ENCODE data around the gene VSTM2A. TPM values are rescaled to one million over a fixed set of nuclear protein-coding genes. Genes with fewer than 3 reads are reported as not detected.
A peak's percentile ranks its signal among the peaks of the same experiment; 100 is the strongest.
"Not testable (repeated sequence)": the region's sequence is repeated elsewhere in the genome, so short reads cannot be mapped to it uniquely, and the experiment has no call there.

Gene VSTM2A
- total RNA-seq (2014; rRNA removed; shearing (Covaris generic)) = 0.15 and 0.35 TPM in 2 replicates

- Histone ChIP-seq H3K4me3 (ENCODE audit: insufficient read depth, low read depth, low read length) (peak within 1 kb of the TSS; percentile 53), H3K27me3 (ENCODE audit: control insufficient read depth, insufficient read depth, low read length) (peaks cover 43% of the 10 kb centered on the region), H3K36me3 (replicated peaks; ENCODE audit: control insufficient read depth, insufficient read depth, low read length) (no peaks in the 10 kb centered on the region)
- DNase-seq = peak; percentile 79
Observed at GRCh38 chr7:54541669-54542625, at the start of gene VSTM2A. TSS of gene VSTM2A (plus strand) at chr7:54542375. CDS start at chr7:54542731, 356 bp downstream.

GRCh38 chr7:54504531-54504930 lies 37.6 kb upstream of the VSTM2A start:
- DNase-seq; H3K27me3 ChIP-seq (ENCODE audit: control insufficient read depth, insufficient read depth, low read length); H3K36me3 ChIP-seq (replicated peaks; ENCODE audit: control insufficient read depth, insufficient read depth, low read length); H3K4me3 ChIP-seq (ENCODE audit: insufficient read depth, low read depth, low read length): not testable (repeated sequence)

GRCh38 chr7:54529568-54529967 lies 12.6 kb upstream of the VSTM2A start:
- no peak overlapping the region for H3K4me3 ChIP-seq (ENCODE audit: insufficient read depth, low read depth, low read length)
- no peaks in the 10 kb centered on the region for H3K36me3 ChIP-seq (replicated peaks; ENCODE audit: control insufficient read depth, insufficient read depth, low read length)
- DNase-seq = no peak
- H3K27me3 ChIP-seq (ENCODE audit: control insufficient read depth, insufficient read depth, low read length) = no peaks in the 10 kb centered on the region

GRCh38 chr7:54538122-54538521 lies 4.1 kb upstream of the VSTM2A start:
- Histone ChIP-seq H3K4me3 (ENCODE audit: insufficient read depth, low read depth, low read length) (no peak overlapping the region), H3K27me3 (ENCODE audit: control insufficient read depth, insufficient read depth, low read length) (peaks cover 18% of the 10 kb centered on the region), H3K36me3 (replicated peaks; ENCODE audit: control insufficient read depth, insufficient read depth, low read length) (no peaks in the 10 kb centered on the region)
- no peak for DNase-seq

GRCh38 chr7:54543051-54543488 lies 895 bp downstream of the VSTM2A start:
- peak; percentile 64 for DNase-seq
- no peaks in the 10 kb centered on the region for H3K36me3 ChIP-seq (replicated peaks; ENCODE audit: control insufficient read depth, insufficient read depth, low read length)
- H3K4me3 ChIP-seq (ENCODE audit: insufficient read depth, low read depth, low read length) = no peak overlapping the region
- H3K27me3 ChIP-seq (ENCODE audit: control insufficient read depth, insufficient read depth, low read length) = peaks cover 50% of the 10 kb centered on the region

GRCh38 chr7:54544149-54544526 lies 2.0 kb downstream of the VSTM2A start:
- peak overlapping the region; percentile 46 for H3K4me3 ChIP-seq (ENCODE audit: insufficient read depth, low read depth, low read length)
- peaks cover 50% of the 10 kb centered on the region for H3K27me3 ChIP-seq (ENCODE audit: control insufficient read depth, insufficient read depth, low read length)
- H3K36me3 ChIP-seq (replicated peaks; ENCODE audit: control insufficient read depth, insufficient read depth, low read length) = no peaks in the 10 kb centered on the region
- no peak for DNase-seq

GRCh38 chr7:54544527-54545240 lies 2.5 kb downstream of the VSTM2A start:
- Histone ChIP-seq H3K27me3 (ENCODE audit: control insufficient read depth, insufficient read depth, low read length) (peaks cover 50% of the 10 kb centered on the region), H3K4me3 (ENCODE audit: insufficient read depth, low read depth, low read length) (peak overlapping the region; percentile 46), H3K36me3 (replicated peaks; ENCODE audit: control insufficient read depth, insufficient read depth, low read length) (no peaks in the 10 kb centered on the region)
- DNase-seq = peak; percentile 74

GRCh38 chr7:54545241-54545563 lies 3.0 kb downstream of the VSTM2A start:
- Histone ChIP-seq H3K27me3 (ENCODE audit: control insufficient read depth, insufficient read depth, low read length) (peaks cover 50% of the 10 kb centered on the region), H3K36me3 (replicated peaks; ENCODE audit: control insufficient read depth, insufficient read depth, low read length) (no peaks in the 10 kb centered on the region), H3K4me3 (ENCODE audit: insufficient read depth, low read depth, low read length) (peak overlapping the region; percentile 46)
- DNase-seq = no peak

GRCh38 chr7:54546081-54546985 lies 4.2 kb downstream of the VSTM2A start:
- peaks cover 46% of the 10 kb centered on the region for H3K27me3 ChIP-seq (ENCODE audit: control insufficient read depth, insufficient read depth, low read length)
- H3K36me3 ChIP-seq (replicated peaks; ENCODE audit: control insufficient read depth, insufficient read depth, low read length) = no peaks in the 10 kb centered on the region
- H3K4me3 ChIP-seq (ENCODE audit: insufficient read depth, low read depth, low read length) = peak overlapping the region; percentile 82
- DNase-seq = peak; percentile 87

- DNase-seq = no peak
- Histone ChIP-seq H3K4me3 (ENCODE audit: insufficient read depth, low read depth, low read length) (peak overlapping the region; percentile 82), H3K27me3 (ENCODE audit: control insufficient read depth, insufficient read depth, low read length) (peaks cover 41% of the 10 kb centered on the region), H3K36me3 (replicated peaks; ENCODE audit: control insufficient read depth, insufficient read depth, low read length) (no peaks in the 10 kb centered on the region)
Observed at GRCh38 chr7:54546986-54547314, 4.8 kb downstream of the VSTM2A start.

- Histone ChIP-seq H3K27me3 (ENCODE audit: control insufficient read depth, insufficient read depth, low read length) (peaks cover 11% of the 10 kb centered on the region), H3K4me3 (ENCODE audit: insufficient read depth, low read depth, low read length) (no peak overlapping the region), H3K36me3 (replicated peaks; ENCODE audit: control insufficient read depth, insufficient read depth, low read length) (no peaks in the 10 kb centered on the region)
- no peak for DNase-seq
Observed at GRCh38 chr7:54550471-54550870, 8.3 kb downstream of the VSTM2A start.

GRCh38 chr7:54556121-54556520 lies 13.9 kb downstream of the VSTM2A start:
- H3K4me3 ChIP-seq (ENCODE audit: insufficient read depth, low read depth, low read length) = no peak overlapping the region
- DNase-seq = no peak
- no peaks in the 10 kb centered on the region for H3K36me3 ChIP-seq (replicated peaks; ENCODE audit: control insufficient read depth, insufficient read depth, low read length)
- H3K27me3 ChIP-seq (ENCODE audit: control insufficient read depth, insufficient read depth, low read length) = no peaks in the 10 kb centered on the region

- no peak for DNase-seq
- H3K27me3 ChIP-seq (ENCODE audit: control insufficient read depth, insufficient read depth, low read length) = no peaks in the 10 kb centered on the region
- no peak overlapping the region for H3K4me3 ChIP-seq (ENCODE audit: insufficient read depth, low read depth, low read length)
- H3K36me3 ChIP-seq (replicated peaks; ENCODE audit: control insufficient read depth, insufficient read depth, low read length) = no peaks in the 10 kb centered on the region
Observed at GRCh38 chr7:54559401-54559800, 17.2 kb downstream of the VSTM2A start.

- H3K27me3 ChIP-seq (ENCODE audit: control insufficient read depth, insufficient read depth, low read length) = no peaks in the 10 kb centered on the region
- H3K36me3 ChIP-seq (replicated peaks; ENCODE audit: control insufficient read depth, insufficient read depth, low read length) = no peaks in the 10 kb centered on the region
- no peak for DNase-seq
- H3K4me3 ChIP-seq (ENCODE audit: insufficient read depth, low read depth, low read length) = no peak overlapping the region
Observed at GRCh38 chr7:54560198-54560597, 18.0 kb downstream of the VSTM2A start.

All from H7 (cell line).